GM23248 (cell line): ENCODE measurements around the gene SEMA3D. TPM values are rescaled to one million over a fixed set of nuclear protein-coding genes. Genes with fewer than 3 reads are reported as not detected.
A peak's percentile ranks its signal among the peaks of the same experiment; 100 is the strongest.

Source experiments
- DNase-seq: peaks from one replicate; pipeline ENCODE4 v3.0.0-alpha.2; 2015
- H2AFZ ChIP-seq: fragments of 200-600 bp; sonication (generic); 2 replicates; pipeline ENCODE4 v1.6.1; 2016; ENCODE audit warnings: antibody characterized with exemption
- H3F3A ChIP-seq: fragments of 200-600 bp; sonication (generic); 2 replicates; pipeline ENCODE4 v1.6.1; 2016; ENCODE audit warnings: mild to moderate bottlenecking, antibody characterized with exemption, mixed run types; ENCODE audit not compliant: insufficient read depth
- H3K27ac ChIP-seq: fragments of 200-600 bp; sonication (generic); 2 replicates; pipeline ENCODE4 v1.5.1; 2016; ENCODE audit warnings: mild to moderate bottlenecking
- H3K27me3 ChIP-seq: fragments of 200-600 bp; sonication (generic); replicated peaks from 2 replicates; pipeline ENCODE4 v1.6.1; 2016; ENCODE audit warnings: mild to moderate bottlenecking; ENCODE audit not compliant: insufficient read depth
- H3K36me3 ChIP-seq: fragments of 200-600 bp; sonication (generic); 2 replicates; pipeline ENCODE4 v1.6.1; 2016; ENCODE audit warnings: low read depth, mild to moderate bottlenecking
- H3K4me1 ChIP-seq: fragments of 200-600 bp; sonication (generic); 2 replicates; pipeline ENCODE4 v1.6.1; 2016; ENCODE audit warnings: mild to moderate bottlenecking; ENCODE audit not compliant: insufficient read depth
- H3K4me2 ChIP-seq: fragments of 200-600 bp; sonication (generic); one replicate; pipeline ENCODE4 v1.6.1; 2016; ENCODE audit warnings: mild to moderate bottlenecking; ENCODE audit not compliant: unreplicated experiment
- H3K4me3 ChIP-seq: fragments of 200-600 bp; sonication (generic); 2 replicates; pipeline ENCODE4 v1.5.1; 2016; ENCODE audit warnings: mild to moderate bottlenecking
- H3K79me2 ChIP-seq: fragments of 200-600 bp; sonication (generic); 2 replicates; pipeline ENCODE4 v1.6.1; 2016; ENCODE audit warnings: mild to moderate bottlenecking; ENCODE audit not compliant: insufficient read depth
- H3K9ac ChIP-seq: fragments of 200-600 bp; sonication (generic); 2 replicates; pipeline ENCODE4 v1.6.1; 2016; ENCODE audit warnings: mild to moderate bottlenecking
- H3K9me2 ChIP-seq: fragments of 200-600 bp; sonication (generic); 2 replicates; pipeline ENCODE4 v1.6.1; 2016; ENCODE audit warnings: mixed run types, mild to moderate bottlenecking, moderate library complexity; ENCODE audit not compliant: insufficient read depth
- H3K9me3 ChIP-seq: fragments of 200-600 bp; sonication (generic); one replicate; pipeline ENCODE4 v1.6.1; 2017; ENCODE audit warnings: low read depth
- H4K20me1 ChIP-seq: fragments of 200-600 bp; sonication (generic); 2 replicates; pipeline ENCODE4 v1.6.0; 2016; ENCODE audit not compliant: insufficient read depth
- EZH2 ChIP-seq: fragments of 200-600 bp; sonication (generic); IDR thresholded peaks from 2 replicates; pipeline ENCODE4 v1.6.1; 2018; ENCODE audit warnings: antibody characterized with exemption, mild to moderate bottlenecking; ENCODE audit not compliant: insufficient read depth, poor library complexity, severe bottlenecking
- EZH2phosphoT487 ChIP-seq: fragments of 200-600 bp; sonication (generic); IDR thresholded peaks from 2 replicates; pipeline ENCODE4 v1.6.1; 2018; ENCODE audit warnings: antibody characterized with exemption, moderate library complexity, mild to moderate bottlenecking, low read depth; ENCODE audit not compliant: insufficient read depth
- WGBS, 2 experiments: methylation state at CpG; one replicate each; pipeline ENCODE4 v1.1.6; 2015 to 2017; ENCODE audit warnings: low lambda C conversion rate in 2 of 2, low coverage in 1 of 2; ENCODE audit errors: missing lambda C conversion rate in 2 of 2; 5-methylcytosine and 5-hydroxymethylcytosine counted together
- in situ Hi-C: fragments of 300-500 bp; cut with MboI; formaldehyde crosslinking; loops from 2 replicates; pipeline ENCODE4 v1.15.0; 2020
- polyA plus RNA-seq: library from polyadenylated mRNA; unstranded; fragments of >200 nt; fragmentation: Nextera tagmentation; extraction: Ambion mirVana; gene quantifications from 2 replicates; pipeline ENCODE4 v1.2.1, GENCODE V29; 2016
- total RNA-seq: library from RNA; depleted of rRNA; stranded (reverse); fragments of >200 nt; shearing (Covaris generic); gene quantifications from 2 replicates; pipeline ENCODE4 v1.2.3, GENCODE V29; 2014

SEMA3D gene
- total and polyA plus RNA-seq, 2 experiments from 2014 or later: 4.0 to 6.6 TPM

- H3K9ac ChIP-seq: no peak overlapping the region
- in situ Hi-C loops: loop anchor here (10.0 to 25.0 kb wide), 4 partner anchors 423 to 783 kb away; no protein-coding TSS in a partner anchor
- no peaks in the 10 kb centered on the region for H3K9me3 ChIP-seq
- no peaks in the 10 kb centered on the region for H3F3A ChIP-seq
- H3K27me3 ChIP-seq: no peaks in the 10 kb centered on the region
- H4K20me1 ChIP-seq: no peaks in the 10 kb centered on the region
- no peak overlapping the region for H3K27ac ChIP-seq
- no peak overlapping the region for H3K4me3 ChIP-seq
- WGBS, 2 experiments: 65 to 67% methylated on average over 6 of the region's 6 CpGs
- no peaks in the 10 kb centered on the region for H3K36me3 ChIP-seq
- TF ChIP-seq EZH2phosphoT487 (no peak), EZH2 (no peak)
- H3K79me2 ChIP-seq: no peaks in the 10 kb centered on the region
- no peak overlapping the region for H3K4me2 ChIP-seq
- no peaks in the 10 kb centered on the region for H3K9me2 ChIP-seq
- H3K4me1 ChIP-seq: no peaks in the 10 kb centered on the region
- no peak overlapping the region for H2AFZ ChIP-seq
- DNase-seq: peak; percentile 74
These were observed 145.1 kb downstream of the SEMA3D start for GRCh38 chr7:85041605-85042216.

DNA sequence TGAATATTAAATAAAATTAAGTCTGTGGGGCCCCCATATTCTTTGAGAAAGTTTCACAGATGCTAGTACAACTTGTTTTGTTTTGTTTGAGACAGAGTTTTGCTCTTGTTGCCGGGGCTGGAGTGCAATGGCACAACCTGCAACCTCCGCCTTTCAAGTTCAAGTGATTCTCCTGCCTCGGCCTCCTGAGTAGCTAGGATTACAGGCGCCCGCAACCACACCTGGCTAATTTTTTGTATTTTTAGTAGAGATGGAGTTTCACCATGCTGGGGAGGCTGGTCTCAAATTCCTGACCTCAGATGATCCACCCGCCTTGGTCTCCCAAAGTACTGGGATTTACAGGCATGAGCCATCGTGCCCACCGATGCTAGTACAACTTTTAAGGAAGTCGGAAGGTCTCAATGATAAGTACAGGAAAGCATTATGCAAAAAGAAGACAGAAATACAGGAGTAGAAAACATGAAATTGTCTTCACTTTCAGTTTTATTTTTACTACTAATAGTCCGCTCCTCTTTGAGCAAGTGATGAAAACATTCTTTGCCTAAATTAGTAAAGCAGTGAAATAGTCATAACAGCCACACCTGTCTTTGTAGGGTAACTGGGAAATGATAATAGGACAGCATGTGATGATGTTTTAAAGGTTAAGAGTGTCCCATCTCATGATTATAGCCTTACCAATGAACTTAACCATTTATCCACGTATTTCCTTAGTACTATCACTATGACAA lies 147.5 kb downstream of the SEMA3D start:
- WGBS, 2 experiments: 85 to 88% methylated on average over 11 of the region's 11 CpGs
- in situ Hi-C loops: loop anchor here (25.0 kb wide), 1 partner anchor 698 kb away; no protein-coding TSS in a partner anchor
- TF ChIP-seq EZH2 (no peak), EZH2phosphoT487 (no peak)

DNA sequence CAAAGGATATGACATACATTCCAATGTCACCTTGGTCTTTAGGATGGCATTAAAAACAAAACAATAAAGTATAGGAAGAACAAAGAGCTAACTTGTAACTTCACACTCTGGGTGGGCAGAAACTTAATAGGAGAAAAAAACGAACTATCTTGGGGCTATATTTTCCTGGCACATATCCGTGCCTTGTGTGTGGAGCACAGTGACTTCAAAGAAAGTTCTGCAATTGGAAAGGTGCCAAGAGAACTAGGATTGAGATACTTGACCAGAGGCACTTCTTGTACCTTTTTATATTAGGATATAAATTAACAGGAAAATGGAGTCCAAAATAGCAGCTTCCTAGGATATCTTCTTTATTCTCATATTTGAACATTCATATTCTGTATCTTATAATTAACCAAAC lies 148.4 kb downstream of the SEMA3D start:
- H3K9ac ChIP-seq: no peak overlapping the region
- no peak overlapping the region for H3K4me2 ChIP-seq
- no peaks in the 10 kb centered on the region for H3K36me3 ChIP-seq
- no peak overlapping the region for H3K27ac ChIP-seq
- H3K9me3 ChIP-seq: no peaks in the 10 kb centered on the region
- no peaks in the 10 kb centered on the region for H4K20me1 ChIP-seq
- H3K4me3 ChIP-seq: no peak overlapping the region
- H3K79me2 ChIP-seq: no peaks in the 10 kb centered on the region
- H3K9me2 ChIP-seq: no peaks in the 10 kb centered on the region
- in situ Hi-C loops: loop anchor here (25.0 kb wide), 1 partner anchor 699 kb away; no protein-coding TSS in a partner anchor
- no peak for DNase-seq
- no peaks in the 10 kb centered on the region for H3F3A ChIP-seq
- H3K27me3 ChIP-seq: no peaks in the 10 kb centered on the region
- WGBS, 2 experiments: 47 to 52% methylated on average over 2 of the region's 2 CpGs
- no peak for TF ChIP-seq EZH2phosphoT487
- no peak for TF ChIP-seq EZH2
- peaks cover 6% of the 10 kb centered on the region for H3K4me1 ChIP-seq
- no peak overlapping the region for H2AFZ ChIP-seq

More for the DNA sequence above, 147.5 kb downstream of the SEMA3D start:
- H3K27ac ChIP-seq: no peak overlapping the region
- peaks cover 6% of the 10 kb centered on the region for H3K4me1 ChIP-seq
- no peaks in the 10 kb centered on the region for H3K9me3 ChIP-seq
- H3K9me2 ChIP-seq: no peaks in the 10 kb centered on the region
- H3K79me2 ChIP-seq: no peaks in the 10 kb centered on the region
- H3K4me3 ChIP-seq: no peak overlapping the region
- no peak overlapping the region for H3K9ac ChIP-seq
- no peak overlapping the region for H3K4me2 ChIP-seq
- no peaks in the 10 kb centered on the region for H3K36me3 ChIP-seq
- H3F3A ChIP-seq: no peaks in the 10 kb centered on the region
- H3K27me3 ChIP-seq: no peaks in the 10 kb centered on the region
- H2AFZ ChIP-seq: no peak overlapping the region
- DNase-seq: no peak
- no peaks in the 10 kb centered on the region for H4K20me1 ChIP-seq

DNA sequence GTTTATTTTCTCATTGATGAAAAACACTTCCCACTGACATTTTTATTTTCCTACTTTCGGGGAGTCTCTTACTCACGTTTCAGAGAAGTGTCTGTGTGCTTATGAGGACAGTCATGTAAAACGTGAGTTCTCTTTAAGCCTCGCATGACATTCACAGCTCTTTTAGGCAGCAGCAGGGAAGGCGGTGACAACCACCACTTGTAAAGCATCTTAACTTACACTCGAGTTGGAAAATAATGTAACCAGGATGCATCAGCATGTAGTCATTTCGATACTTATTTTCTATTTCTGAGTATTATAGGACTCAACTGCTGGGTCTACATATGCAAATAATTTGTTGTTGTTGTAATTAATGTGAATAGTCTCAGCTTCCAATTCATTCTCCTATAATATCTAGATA lies 153.6 kb downstream of the SEMA3D start:
- DNase-seq: no peak
- in situ Hi-C loops: loop anchor here (25.0 kb wide), 1 partner anchor 704 kb away; no protein-coding TSS in a partner anchor

More for the DNA sequence above, 153.6 kb downstream of the SEMA3D start:
- Histone ChIP-seq H3K9ac (no peak overlapping the region), H3K79me2 (no peaks in the 10 kb centered on the region), H4K20me1 (no peaks in the 10 kb centered on the region), H3K4me1 (peaks cover 13% of the 10 kb centered on the region), H3K27me3 (no peaks in the 10 kb centered on the region), H3K27ac (no peak overlapping the region), H3K9me3 (no peaks in the 10 kb centered on the region), H3K9me2 (no peaks in the 10 kb centered on the region), H3K4me3 (no peak overlapping the region), H3K4me2 (no peak overlapping the region), H3F3A (no peaks in the 10 kb centered on the region), H2AFZ (0 out of 2 replicates have a peak overlapping the region, but pooled peaks have one; percentile 29), H3K36me3 (no peaks in the 10 kb centered on the region)
- TF ChIP-seq EZH2 (no peak), EZH2phosphoT487 (no peak)
- WGBS, 2 experiments: 59 to 63% methylated on average over 7 of the region's 7 CpGs
